HG03378 (cell line): Measurements from ENCODE around the gene USB1.
"Not testable (repeated sequence)": the region's sequence is repeated elsewhere in the genome, so short reads cannot be mapped to it uniquely, and the experiment has no call there.

ENCODE experiments used
- ATAC-seq: cut with Tn5 transposase; IDR thresholded peaks from one replicate; pipeline ENCODE4 v1.9.1; 2021; ENCODE audit warnings: mild to moderate bottlenecking, moderate library complexity; ENCODE audit not compliant: unreplicated experiment

The USB1 gene

GRCh38 chr16:57969451-57970123 is 31.6 kb upstream of the USB1 start:
- ATAC-seq = no peak

- ATAC-seq = no peak
Observed at GRCh38 chr16:57970319-57970718, 30.9 kb upstream of the USB1 start.

GRCh38 chr16:57970970-57971369 is 30.2 kb upstream of the USB1 start, which contains the start of gene CNGB1:
CNGB1 (minus strand) TSS chr16:57971128; CDS start chr16:57967286, 3,842 bp downstream.
- no peak for ATAC-seq

GRCh38 chr16:57971848-57972247 is 29.4 kb upstream of the USB1 start:
- no peak for ATAC-seq

- ATAC-seq = no peak
Observed at GRCh38 chr16:57972306-57972705, 28.9 kb upstream of the USB1 start.

GRCh38 chr16:57976331-57976796 is 24.8 kb upstream of the USB1 start:
- no peak for ATAC-seq

- no peak for ATAC-seq
Observed at GRCh38 chr16:57977418-57978069, 23.7 kb upstream of the USB1 start.

GRCh38 chr16:57978070-57978465 is 23.1 kb upstream of the USB1 start:
- ATAC-seq = not testable (repeated sequence)

GRCh38 chr16:57979006-57979585 is 22.1 kb upstream of the USB1 start:
- no peak for ATAC-seq

- no peak for ATAC-seq
Observed at GRCh38 chr16:57981636-57982035, 19.6 kb upstream of the USB1 start.

GRCh38 chr16:57982385-57982784 is 18.8 kb upstream of the USB1 start:
- no peak for ATAC-seq

GRCh38 chr16:57984443-57985203 is 16.6 kb upstream of the USB1 start:
- ATAC-seq = no peak

- no peak for ATAC-seq
Observed at GRCh38 chr16:57985204-57986181, 15.7 kb upstream of the USB1 start.

GRCh38 chr16:57986196-57986595 is 15.0 kb upstream of the USB1 start:
- ATAC-seq = no peak

GRCh38 chr16:57987441-57988177 is 13.6 kb upstream of the USB1 start:
- ATAC-seq = no peak

GRCh38 chr16:57988929-57989328 is 12.3 kb upstream of the USB1 start:
- no peak for ATAC-seq

GRCh38 chr16:57991551-57992059 is 9.6 kb upstream of the USB1 start:
- no peak for ATAC-seq

- ATAC-seq = no peak
Observed at GRCh38 chr16:57992084-57992483, 9.1 kb upstream of the USB1 start.

GRCh38 chr16:57993438-57993837 is 7.8 kb upstream of the USB1 start:
- ATAC-seq = no peak
